ENCODE measurements around the gene RUNX1.

RUNX1 gene

GRCh38 chr21:34800797-34801518, 248.1 kb downstream of the RUNX1 start:
- TF ChIP-seq ZFX (IDR thresholded peaks at IDR 0.05; ENCODE audit: borderline replicate concordance) (no peak), CTCF (IDR thresholded peaks at IDR 0.05) (no peak)
- H3K27ac ChIP-seq: no peak overlapping the region

GRCh38 chr21:34799092-34799491, 250.0 kb downstream of the RUNX1 start:
- TF ChIP-seq CTCF (IDR thresholded peaks at IDR 0.05) (no peak), ZFX (IDR thresholded peaks at IDR 0.05; ENCODE audit: borderline replicate concordance) (no peak)
- H3K27ac ChIP-seq: no peak overlapping the region

GRCh38 chr21:34797921-34798535, 251.1 kb downstream of the RUNX1 start:
- no peak overlapping the region for H3K27ac ChIP-seq
- TF ChIP-seq CTCF (IDR thresholded peaks at IDR 0.05): no peak
- no peak for TF ChIP-seq ZFX (IDR thresholded peaks at IDR 0.05; ENCODE audit: borderline replicate concordance)

- no peak for TF ChIP-seq ZFX (IDR thresholded peaks at IDR 0.05; ENCODE audit: borderline replicate concordance)
- TF ChIP-seq CTCF (IDR thresholded peaks at IDR 0.05): no peak
- H3K27ac ChIP-seq: no peak overlapping the region
Observed at GRCh38 chr21:34797201-34797525, 251.9 kb downstream of the RUNX1 start.

GRCh38 chr21:34796518-34797200, 252.4 kb downstream of the RUNX1 start:
- no peak for TF ChIP-seq CTCF (IDR thresholded peaks at IDR 0.05)
- TF ChIP-seq ZFX (IDR thresholded peaks at IDR 0.05; ENCODE audit: borderline replicate concordance): no peak
- no peak overlapping the region for H3K27ac ChIP-seq

GRCh38 chr21:34795548-34796180, 253.4 kb downstream of the RUNX1 start:
- TF ChIP-seq CTCF (IDR thresholded peaks at IDR 0.05) (no peak), ZFX (IDR thresholded peaks at IDR 0.05; ENCODE audit: borderline replicate concordance) (no peak)
- H3K27ac ChIP-seq: no peak overlapping the region

Measured in 22Rv1 (cell line).